Erythroblast (primary cell): ENCODE measurements around the gene ZCCHC24.

Source experiments
- GATA1 ChIP-seq: IDR thresholded peaks from 2 replicates; pipeline ENCODE4 v1.6.1; 2011; ENCODE audit warnings: low read depth, mild to moderate bottlenecking, control low read depth, low read length, moderate library complexity
- POLR2A ChIP-seq: IDR thresholded peaks from 2 replicates; pipeline ENCODE4 v1.6.1; 2011; ENCODE audit warnings: mild to moderate bottlenecking, low read length

DNA sequence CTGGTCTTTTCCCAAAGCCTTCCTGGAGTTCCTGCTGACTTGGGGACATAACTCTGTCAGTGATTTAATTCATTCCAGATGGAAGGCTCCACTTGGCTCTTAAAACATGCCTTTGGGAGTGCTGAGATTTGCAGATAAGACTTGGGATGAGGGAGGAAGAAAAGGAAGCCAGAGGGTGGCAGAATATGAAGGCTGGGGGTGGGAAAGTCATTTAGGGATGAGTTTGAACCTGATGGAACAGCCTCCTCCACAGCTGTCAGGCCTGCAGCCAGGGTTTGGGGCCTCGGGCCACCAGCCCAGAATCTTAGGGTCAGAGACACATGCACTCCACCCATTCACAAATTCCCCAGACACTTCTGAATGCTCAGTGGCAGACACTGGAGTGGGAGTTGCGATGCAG, 38.5 kb upstream of the ZCCHC24 start:
- TF ChIP-seq GATA1: no peak
- TF ChIP-seq POLR2A: no peak
